ENCODE data around the gene DDX3X.

DNA sequence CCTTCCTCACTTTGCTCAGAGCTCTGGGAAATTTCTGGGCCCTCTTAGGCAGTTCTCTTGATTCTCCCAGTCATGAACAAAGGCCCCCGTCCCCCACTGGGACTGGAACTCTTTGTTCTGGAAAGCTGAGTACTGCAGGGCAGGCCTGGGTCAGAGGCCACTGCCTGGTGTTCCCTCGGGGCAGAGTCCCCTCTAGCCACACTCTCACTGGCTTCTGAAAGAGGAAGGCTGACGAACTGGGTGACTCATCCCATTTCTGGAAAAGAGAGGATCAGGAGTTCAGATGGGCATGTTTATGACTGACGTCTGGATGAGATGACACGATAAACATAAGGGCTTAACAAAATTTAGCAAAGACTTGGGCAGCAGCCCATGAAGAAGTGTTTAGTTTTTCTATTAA is 47.7 kb downstream of the DDX3X start:
- TF ChIP-seq, protein P1, sequence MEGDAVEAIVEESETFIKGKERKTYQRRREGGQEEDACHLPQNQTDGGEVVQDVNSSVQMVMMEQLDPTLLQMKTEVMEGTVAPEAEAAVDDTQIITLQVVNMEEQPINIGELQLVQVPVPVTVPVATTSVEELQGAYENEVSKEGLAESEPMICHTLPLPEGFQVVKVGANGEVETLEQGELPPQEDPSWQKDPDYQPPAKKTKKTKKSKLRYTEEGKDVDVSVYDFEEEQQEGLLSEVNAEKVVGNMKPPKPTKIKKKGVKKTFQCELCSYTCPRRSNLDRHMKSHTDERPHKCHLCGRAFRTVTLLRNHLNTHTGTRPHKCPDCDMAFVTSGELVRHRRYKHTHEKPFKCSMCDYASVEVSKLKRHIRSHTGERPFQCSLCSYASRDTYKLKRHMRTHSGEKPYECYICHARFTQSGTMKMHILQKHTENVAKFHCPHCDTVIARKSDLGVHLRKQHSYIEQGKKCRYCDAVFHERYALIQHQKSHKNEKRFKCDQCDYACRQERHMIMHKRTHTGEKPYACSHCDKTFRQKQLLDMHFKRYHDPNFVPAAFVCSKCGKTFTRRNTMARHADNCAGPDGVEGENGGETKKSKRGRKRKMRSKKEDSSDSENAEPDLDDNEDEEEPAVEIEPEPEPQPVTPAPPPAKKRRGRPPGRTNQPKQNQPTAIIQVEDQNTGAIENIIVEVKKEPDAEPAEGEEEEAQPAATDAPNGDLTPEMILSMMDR (IDR thresholded peaks at IDR 0.05): no peak
- TF ChIP-seq POLR2A (IDR thresholded peaks at IDR 0.05): no peak
